Measurements from ENCODE around the gene OR8B8.

DNA sequence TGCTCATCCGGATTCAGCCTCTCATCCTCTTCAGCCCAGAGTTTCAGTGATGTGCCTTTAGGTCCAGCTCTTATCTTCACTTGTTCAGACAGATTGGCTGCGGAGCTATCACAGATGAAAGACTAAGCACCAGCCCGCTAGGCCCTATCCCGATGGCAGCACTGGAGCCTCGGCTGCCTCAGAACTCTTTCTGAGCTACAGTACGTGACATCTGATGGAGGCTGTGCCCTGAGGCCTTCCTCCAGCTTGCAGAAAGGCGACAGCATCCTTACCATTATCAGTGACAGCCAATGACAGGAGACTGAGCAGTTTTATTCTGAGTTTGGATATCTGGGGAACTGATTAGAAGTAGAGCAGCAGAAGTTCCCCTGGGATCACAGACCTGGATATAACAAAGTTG lies 4.0 kb downstream of the OR8B8 start:
- TF ChIP-seq SMC3 (IDR thresholded peaks at IDR 0.05; ENCODE audit: low read depth, low read length) (no peak), CHD1 (IDR thresholded peaks at IDR 0.05; ENCODE audit: low read depth, low read length) (no peak), ELK1 (IDR thresholded peaks at IDR 0.05; ENCODE audit: borderline replicate concordance, low read depth, low read length) (no peak), POLR2A (IDR thresholded peaks at IDR 0.05; ENCODE audit: low read depth, low read length) (no peak), MXI1 (IDR thresholded peaks at IDR 0.05; ENCODE audit: borderline replicate concordance, low read depth, low read length) (no peak), USF2 (IDR thresholded peaks at IDR 0.05; ENCODE audit: low read depth, low read length) (no peak), NFE2L2 (IDR thresholded peaks at IDR 0.05; ENCODE audit: low read depth, low read length) (no peak), RAD21 (IDR thresholded peaks at IDR 0.05; ENCODE audit: low read length) (no peak)
- TF ChIP-seq, protein P1, sequence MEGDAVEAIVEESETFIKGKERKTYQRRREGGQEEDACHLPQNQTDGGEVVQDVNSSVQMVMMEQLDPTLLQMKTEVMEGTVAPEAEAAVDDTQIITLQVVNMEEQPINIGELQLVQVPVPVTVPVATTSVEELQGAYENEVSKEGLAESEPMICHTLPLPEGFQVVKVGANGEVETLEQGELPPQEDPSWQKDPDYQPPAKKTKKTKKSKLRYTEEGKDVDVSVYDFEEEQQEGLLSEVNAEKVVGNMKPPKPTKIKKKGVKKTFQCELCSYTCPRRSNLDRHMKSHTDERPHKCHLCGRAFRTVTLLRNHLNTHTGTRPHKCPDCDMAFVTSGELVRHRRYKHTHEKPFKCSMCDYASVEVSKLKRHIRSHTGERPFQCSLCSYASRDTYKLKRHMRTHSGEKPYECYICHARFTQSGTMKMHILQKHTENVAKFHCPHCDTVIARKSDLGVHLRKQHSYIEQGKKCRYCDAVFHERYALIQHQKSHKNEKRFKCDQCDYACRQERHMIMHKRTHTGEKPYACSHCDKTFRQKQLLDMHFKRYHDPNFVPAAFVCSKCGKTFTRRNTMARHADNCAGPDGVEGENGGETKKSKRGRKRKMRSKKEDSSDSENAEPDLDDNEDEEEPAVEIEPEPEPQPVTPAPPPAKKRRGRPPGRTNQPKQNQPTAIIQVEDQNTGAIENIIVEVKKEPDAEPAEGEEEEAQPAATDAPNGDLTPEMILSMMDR (conservative IDR thresholded peaks at IDR 0.05; ENCODE audit: low read depth, low read length) = no peak
